Activated T-helper 2 cell treated with anti-CD3 and anti-CD28 coated beads, Interferon-gamma antibody, Interleukin-2, Interleukin-4, amounts not matched to agents 10 μg/mL and 5 μg/mL and 100 μg/mL, durations not matched to agents 14 hours and 24 hours and 36 hours (primary cell): ENCODE measurements around the gene SLC66A1. TPM values are rescaled to one million over a fixed set of nuclear protein-coding genes. Genes with fewer than 3 reads are reported as not detected.
A peak's percentile ranks its signal among the peaks of the same experiment; 100 is the strongest.

Source experiments
- DNase-seq: peaks from one replicate; pipeline ENCODE4 v3.0.0; 2021; ENCODE audit warnings: low spot score
- H3K27ac Mint-ChIP-seq: one replicate; pipeline ENCODE4 v1.8.0; 2021; ENCODE audit warnings: mixed read lengths
- H3K27me3 Mint-ChIP-seq: one replicate; pipeline ENCODE4 v1.8.0; 2021; ENCODE audit warnings: low read depth, mixed read lengths
- H3K36me3 Mint-ChIP-seq: one replicate; pipeline ENCODE4 v1.8.0; 2021; ENCODE audit warnings: low read depth, mixed read lengths
- H3K4me1 Mint-ChIP-seq: one replicate; pipeline ENCODE4 v1.8.0; 2021; ENCODE audit warnings: low read depth, mixed read lengths
- H3K4me3 Mint-ChIP-seq: one replicate; pipeline ENCODE4 v1.8.0; 2021; ENCODE audit warnings: low read depth, mild to moderate bottlenecking, moderate library complexity, mixed read lengths
- H3K9me3 Mint-ChIP-seq: one replicate; pipeline ENCODE4 v1.8.0; 2021; ENCODE audit warnings: mixed read lengths
- intact Hi-C: fragments of 100-400 bp; cut with micrococcal nuclease; formaldehyde crosslinking; loops from one replicate; pipeline ENCODE4 v1.15.1; 2023
- total RNA-seq: library from RNA; stranded (reverse); gene quantifications from 2 replicates; pipeline ENCODE4 v1.2.3, GENCODE V29; 2022

SLC66A1 gene
- total RNA-seq, 1 donor from 2014 or later = 12.1 TPM

GRCh38 chr1:19357299-19357986, 45.3 kb downstream of the SLC66A1 start:
- H3K27ac Mint-ChIP-seq = no peak overlapping the region
- DNase-seq = no peak
- no peaks in the 10 kb centered on the region for H3K27me3 Mint-ChIP-seq
- H3K36me3 Mint-ChIP-seq = peaks cover 41% of the 10 kb centered on the region
- H3K4me1 Mint-ChIP-seq = peaks cover 17% of the 10 kb centered on the region
- intact Hi-C loops = no loop called here
- H3K9me3 Mint-ChIP-seq = no peaks in the 10 kb centered on the region
- no peak overlapping the region for H3K4me3 Mint-ChIP-seq

GRCh38 chr1:19358710-19359109, 46.6 kb downstream of the SLC66A1 start:
- H3K27me3 Mint-ChIP-seq = no peaks in the 10 kb centered on the region
- H3K9me3 Mint-ChIP-seq = no peaks in the 10 kb centered on the region
- intact Hi-C loops = no loop called here
- H3K4me1 Mint-ChIP-seq = peaks cover 17% of the 10 kb centered on the region
- DNase-seq = no peak
- H3K27ac Mint-ChIP-seq = no peak overlapping the region
- no peak overlapping the region for H3K4me3 Mint-ChIP-seq
- peaks cover 34% of the 10 kb centered on the region for H3K36me3 Mint-ChIP-seq

- Mint-ChIP-seq H3K36me3 (peaks cover 30% of the 10 kb centered on the region), H3K27ac (no peak overlapping the region), H3K9me3 (no peaks in the 10 kb centered on the region), H3K4me3 (no peak overlapping the region), H3K4me1 (peaks cover 17% of the 10 kb centered on the region), H3K27me3 (no peaks in the 10 kb centered on the region)
- intact Hi-C loops = no loop called here
- DNase-seq = no peak
These were observed 47.2 kb downstream of the SLC66A1 start for GRCh38 chr1:19359357-19359756.

GRCh38 chr1:19360016-19360415, 47.9 kb downstream of the SLC66A1 start:
- no peaks in the 10 kb centered on the region for H3K27me3 Mint-ChIP-seq
- no peaks in the 10 kb centered on the region for H3K9me3 Mint-ChIP-seq
- no peak for DNase-seq
- peaks cover 28% of the 10 kb centered on the region for H3K36me3 Mint-ChIP-seq
- H3K4me1 Mint-ChIP-seq = peaks cover 17% of the 10 kb centered on the region
- H3K27ac Mint-ChIP-seq = peak overlapping the region; percentile 67
- no peak overlapping the region for H3K4me3 Mint-ChIP-seq
- intact Hi-C loops = no loop called here

- no peak overlapping the region for H3K4me3 Mint-ChIP-seq
- intact Hi-C loops = no loop called here
- DNase-seq = no peak
These were observed 48.3 kb downstream of the SLC66A1 start for GRCh38 chr1:19360432-19360831.

GRCh38 chr1:19360843-19361610, 48.9 kb downstream of the SLC66A1 start:
- H3K9me3 Mint-ChIP-seq = no peaks in the 10 kb centered on the region
- peaks cover 30% of the 10 kb centered on the region for H3K36me3 Mint-ChIP-seq
- no peak overlapping the region for H3K4me3 Mint-ChIP-seq
- no peaks in the 10 kb centered on the region for H3K27me3 Mint-ChIP-seq
- H3K4me1 Mint-ChIP-seq = peaks cover 17% of the 10 kb centered on the region
- no peak for DNase-seq
- no peak overlapping the region for H3K27ac Mint-ChIP-seq
- intact Hi-C loops = no loop called here

More at GRCh38 chr1:19360432-19360831, 48.3 kb downstream of the SLC66A1 start:
- Mint-ChIP-seq H3K36me3 (peaks cover 30% of the 10 kb centered on the region), H3K27me3 (no peaks in the 10 kb centered on the region), H3K27ac (peak overlapping the region; percentile 67), H3K9me3 (no peaks in the 10 kb centered on the region), H3K4me1 (peaks cover 17% of the 10 kb centered on the region)

- no peaks in the 10 kb centered on the region for H3K27me3 Mint-ChIP-seq
- peaks cover 17% of the 10 kb centered on the region for H3K4me1 Mint-ChIP-seq
- H3K36me3 Mint-ChIP-seq = peaks cover 26% of the 10 kb centered on the region
- H3K4me3 Mint-ChIP-seq = no peak overlapping the region
- DNase-seq = no peak
- no peaks in the 10 kb centered on the region for H3K9me3 Mint-ChIP-seq
- no peak overlapping the region for H3K27ac Mint-ChIP-seq
- intact Hi-C loops = no loop called here
These were observed 49.6 kb downstream of the SLC66A1 start for GRCh38 chr1:19361611-19362147.

GRCh38 chr1:19363536-19364152, 51.5 kb downstream of the SLC66A1 start:
- H3K27ac Mint-ChIP-seq = no peak overlapping the region
- H3K27me3 Mint-ChIP-seq = no peaks in the 10 kb centered on the region
- peaks cover 17% of the 10 kb centered on the region for H3K36me3 Mint-ChIP-seq
- intact Hi-C loops = no loop called here
- peaks cover 17% of the 10 kb centered on the region for H3K4me1 Mint-ChIP-seq
- no peak for DNase-seq
- H3K9me3 Mint-ChIP-seq = no peaks in the 10 kb centered on the region
- H3K4me3 Mint-ChIP-seq = no peak overlapping the region

GRCh38 chr1:19365721-19366120, 53.6 kb downstream of the SLC66A1 start:
- Mint-ChIP-seq H3K27ac (no peak overlapping the region), H3K4me3 (no peak overlapping the region), H3K9me3 (no peaks in the 10 kb centered on the region), H3K4me1 (peaks cover 7% of the 10 kb centered on the region), H3K27me3 (no peaks in the 10 kb centered on the region), H3K36me3 (peaks cover 17% of the 10 kb centered on the region)
- DNase-seq = no peak
- intact Hi-C loops = no loop called here

GRCh38 chr1:19366599-19367536, 54.7 kb downstream of the SLC66A1 start:
- intact Hi-C loops = no loop called here
- Mint-ChIP-seq H3K9me3 (no peaks in the 10 kb centered on the region), H3K36me3 (peaks cover 15% of the 10 kb centered on the region), H3K27ac (peak overlapping the region; percentile 2), H3K27me3 (no peaks in the 10 kb centered on the region), H3K4me1 (no peaks in the 10 kb centered on the region), H3K4me3 (no peak overlapping the region)
- no peak for DNase-seq

- Mint-ChIP-seq H3K27me3 (no peaks in the 10 kb centered on the region), H3K4me3 (no peak overlapping the region), H3K4me1 (no peaks in the 10 kb centered on the region)
These were observed 55.5 kb downstream of the SLC66A1 start for GRCh38 chr1:19367584-19368041.

GRCh38 chr1:19368050-19368449, 55.9 kb downstream of the SLC66A1 start:
- no peak for DNase-seq
- Mint-ChIP-seq H3K27ac (no peak overlapping the region), H3K4me3 (no peak overlapping the region), H3K9me3 (no peaks in the 10 kb centered on the region), H3K4me1 (no peaks in the 10 kb centered on the region), H3K36me3 (peaks cover 23% of the 10 kb centered on the region), H3K27me3 (no peaks in the 10 kb centered on the region)
- intact Hi-C loops = no loop called here

More at GRCh38 chr1:19367584-19368041, 55.5 kb downstream of the SLC66A1 start:
- H3K36me3 Mint-ChIP-seq = peaks cover 22% of the 10 kb centered on the region
- intact Hi-C loops = no loop called here
- no peaks in the 10 kb centered on the region for H3K9me3 Mint-ChIP-seq
- H3K27ac Mint-ChIP-seq = no peak overlapping the region
- no peak for DNase-seq
